Measurements from ENCODE around the gene IVD. TPM values are rescaled to one million over a fixed set of nuclear protein-coding genes. Genes with fewer than 3 reads are reported as not detected.

IVD gene
- total and polyA plus RNA-seq, 2 of the 8 experiments (the other 6 are each of a cell fraction or from before 2014, with no cell fraction given) = 55.2 to 78.8 TPM

GRCh38 chr15:40367686-40368611 is 37.6 kb upstream of the IVD start:
- H3K4me3 ChIP-seq (ENCODE audit: extremely low read depth in 1 of 4, insufficient read depth in 2 of 4, low read depth in 3 of 4, low read length in 4 of 4) = peak overlapping the region in 3 of 4 experiments; percentile 15 to 46 (median 23); a peak in 4 of 8 replicates
- H3K23ac ChIP-seq (ENCODE audit: insufficient read length) = no peak overlapping the region
- peak overlapping the region; percentile 60 for H3K18ac ChIP-seq (ENCODE audit: extremely low read depth, low read length)
- DNase-seq (ENCODE audit: low read depth in 1 of 2, low spot score in 2 of 2) = peak; percentile 81 to 89
- H3K4ac ChIP-seq (replicated peaks; ENCODE audit: insufficient read length, low read depth, low read length) = peak overlapping the region; percentile 58
- POLR2A ChIA-PET (ENCODE audit: partially characterized antibody) = interaction anchor here (0.7 to 4.1 kb wide), 8 partner anchors 15 to 58 kb away, joined by 3 to 24 read pairs (median 3); partner anchors contain the start of genes CCDC9B and KNSTRN
- no peaks in the 10 kb centered on the region for H3K36me3 ChIP-seq (ENCODE audit: control insufficient read depth in 2 of 4, insufficient read depth in 4 of 4, low read length in 3 of 4)
- H2AFZ ChIP-seq (ENCODE audit: low read length) = peak overlapping the region; percentile 96; the same call in 1 of the 2 replicates
- WGBS, 2 experiments (ENCODE audit: extremely low coverage in 1 of 2, insufficient coverage in 1 of 2, insufficient read length in 1 of 2, insufficient replicate concordance in 2 of 2, low coverage in 1 of 2, low lambda C conversion rate in 2 of 2, missing lambda C conversion rate in 1 of 2) = 25% methylated on average over 65 of the region's 91 CpGs; no CpG with 5 or more reads in 1 of the 2 experiments
- no peak overlapping the region for H2BK120ac ChIP-seq (replicated peaks; ENCODE audit: low read depth, low read length)
- CTCF ChIA-PET (ENCODE audit: partially characterized antibody) = interaction anchor here (0.5 to 13.4 kb wide), 39 partner anchors 10 to 547 kb away, joined by 3 to 452 read pairs (median 4); partner anchors contain the start of genes CCDC9B, DISP2, IVD and KNSTRN
- H3K27me3 ChIP-seq (replicated peaks in 1 of 4; ENCODE audit: control insufficient read depth in 3 of 4, extremely low read depth in 1 of 4, insufficient read depth in 3 of 4, low read length in 3 of 4) = peaks cover 5 to 27% (median 23%) of the 10 kb centered on the region in 4 experiments
- peak overlapping the region; percentile 85 for H4K91ac ChIP-seq (replicated peaks; ENCODE audit: insufficient read length, low read length)
- H2BK5ac ChIP-seq (ENCODE audit: low read depth, low read length) = peak overlapping the region; percentile 66; the same call in 1 of the 2 replicates
- H3K4me2 ChIP-seq (ENCODE audit: insufficient read depth in 1 of 2, low read depth in 2 of 2, low read length in 2 of 2) = peak overlapping the region; percentile 22 to 71
- no peaks in the 10 kb centered on the region for H3K79me2 ChIP-seq (ENCODE audit: control insufficient read depth in 1 of 2, insufficient read depth in 2 of 2, low read length in 2 of 2)
- H2BK12ac ChIP-seq (ENCODE audit: low read depth, low read length) = peak overlapping the region; percentile 92; the same call in 1 of the 2 replicates
- peak overlapping the region; percentile 63 for H4K5ac ChIP-seq (ENCODE audit: insufficient read length, low read depth, low read length)
- peak overlapping the region in 1 of 4 experiments; percentile 4; a peak in 2 of 7 replicates for H3K9ac ChIP-seq (replicated peaks in 1 of 4; ENCODE audit: extremely low read depth in 1 of 4, low read depth in 3 of 4, low read length in 3 of 4)
- FAIRE-seq = no peak
- H4K20me1 ChIP-seq (replicated peaks in 1 of 2; ENCODE audit: control insufficient read depth in 1 of 2, insufficient read depth in 2 of 2, low read length in 2 of 2) = peaks cover 0 to 1% of the 10 kb centered on the region in 2 experiments
- peaks cover 1% of the 10 kb centered on the region for H3K23me2 ChIP-seq (ENCODE audit: low read depth, low read length)
- H3K9me3 ChIP-seq (ENCODE audit: insufficient read depth in 2 of 2, low read depth in 1 of 2, low read length in 1 of 2) = peaks cover 0 to 8% of the 10 kb centered on the region in 2 experiments; a peak in 1 of 4 replicates
- H3K14ac ChIP-seq (ENCODE audit: insufficient read length) = no peak overlapping the region
- H3K27ac ChIP-seq (ENCODE audit: low read depth, low read length) = no peak overlapping the region
- no peaks in the 10 kb centered on the region for H3K79me1 ChIP-seq (ENCODE audit: low read depth, low read length)
- H4K8ac ChIP-seq (ENCODE audit: extremely low read depth, insufficient read depth, low read length) = peak overlapping the region; percentile 92
- H2BK15ac ChIP-seq (ENCODE audit: low read length) = peak overlapping the region; percentile 99; the same call in 1 of the 2 replicates
- H2BK20ac ChIP-seq (ENCODE audit: low read length) = 0 out of 2 replicates have a peak overlapping the region, but pooled peaks have one; percentile 61
- peak overlapping the region; percentile 48 for H3K56ac ChIP-seq (replicated peaks; ENCODE audit: insufficient read length, low read depth, low read length)
- H3K4me1 ChIP-seq (replicated peaks in 1 of 4; ENCODE audit: control insufficient read depth in 3 of 4, insufficient read depth in 4 of 4, low read length in 3 of 4) = peaks cover 2 to 6% (median 4%) of the 10 kb centered on the region in 4 experiments; a peak in 4 of 7 replicates
- H2AK5ac ChIP-seq (ENCODE audit: low read depth, low read length) = no peak overlapping the region
- TF ChIP-seq SIN3A (conservative IDR thresholded peaks at IDR 0.05 in 1 of 2, IDR thresholded peaks at IDR 0.05 in 1 of 2; ENCODE audit: low read depth in 1 of 2, low read length in 2 of 2) = no peak
- TF ChIP-seq ATF3 (IDR thresholded peaks at IDR 0.05; ENCODE audit: insufficient read depth, low read depth, low read length) = peak; percentile 61; the same call in 1 of the 2 replicates
- TF ChIP-seq GABPA (IDR thresholded peaks at IDR 0.05; ENCODE audit: borderline replicate concordance, insufficient read depth, low read length) = peak; percentile 57; the same call in 1 of the 2 replicates
- TF ChIP-seq HDAC2 (IDR thresholded peaks at IDR 0.05; ENCODE audit: borderline replicate concordance in 1 of 2, low read depth in 2 of 2, low read length in 2 of 2) = peak in 1 of 2 experiments; percentile 89; a peak in 1 of 4 replicates
- peak; percentile 49; the same call in 1 of the 2 replicates for TF ChIP-seq TEAD4 (IDR thresholded peaks at IDR 0.05; ENCODE audit: low read depth, low read length)
- TF ChIP-seq BCL11A (IDR thresholded peaks at IDR 0.05; ENCODE audit: low read depth in 2 of 2, low read length in 2 of 2) = no peak
- peak; percentile 58 to 77; a peak in 2 of 3 replicates for TF ChIP-seq EP300 (IDR thresholded peaks at IDR 0.05; ENCODE audit: borderline replicate concordance in 1 of 2, low read depth in 2 of 2, low read length in 2 of 2)
